GM23248 (cell line): ENCODE results near the gene CORO2A. TPM values are rescaled to one million over a fixed set of nuclear protein-coding genes. Genes with fewer than 3 reads are reported as not detected.

ENCODE experiments used
- DNase-seq: peaks from one replicate; pipeline ENCODE4 v3.0.0-alpha.2; 2015
- H2AFZ ChIP-seq: fragments of 200-600 bp; sonication (generic); 2 replicates; pipeline ENCODE4 v1.6.1; 2016; ENCODE audit warnings: antibody characterized with exemption
- H3F3A ChIP-seq: fragments of 200-600 bp; sonication (generic); 2 replicates; pipeline ENCODE4 v1.6.1; 2016; ENCODE audit warnings: mild to moderate bottlenecking, antibody characterized with exemption, mixed run types; ENCODE audit not compliant: insufficient read depth
- H3K27ac ChIP-seq: fragments of 200-600 bp; sonication (generic); 2 replicates; pipeline ENCODE4 v1.5.1; 2016; ENCODE audit warnings: mild to moderate bottlenecking
- H3K27me3 ChIP-seq: fragments of 200-600 bp; sonication (generic); replicated peaks from 2 replicates; pipeline ENCODE4 v1.6.1; 2016; ENCODE audit warnings: mild to moderate bottlenecking; ENCODE audit not compliant: insufficient read depth
- H3K36me3 ChIP-seq: fragments of 200-600 bp; sonication (generic); 2 replicates; pipeline ENCODE4 v1.6.1; 2016; ENCODE audit warnings: low read depth, mild to moderate bottlenecking
- H3K4me1 ChIP-seq: fragments of 200-600 bp; sonication (generic); 2 replicates; pipeline ENCODE4 v1.6.1; 2016; ENCODE audit warnings: mild to moderate bottlenecking; ENCODE audit not compliant: insufficient read depth
- H3K4me2 ChIP-seq: fragments of 200-600 bp; sonication (generic); one replicate; pipeline ENCODE4 v1.6.1; 2016; ENCODE audit warnings: mild to moderate bottlenecking; ENCODE audit not compliant: unreplicated experiment
- H3K4me3 ChIP-seq: fragments of 200-600 bp; sonication (generic); 2 replicates; pipeline ENCODE4 v1.5.1; 2016; ENCODE audit warnings: mild to moderate bottlenecking
- H3K79me2 ChIP-seq: fragments of 200-600 bp; sonication (generic); 2 replicates; pipeline ENCODE4 v1.6.1; 2016; ENCODE audit warnings: mild to moderate bottlenecking; ENCODE audit not compliant: insufficient read depth
- H3K9ac ChIP-seq: fragments of 200-600 bp; sonication (generic); 2 replicates; pipeline ENCODE4 v1.6.1; 2016; ENCODE audit warnings: mild to moderate bottlenecking
- H3K9me2 ChIP-seq: fragments of 200-600 bp; sonication (generic); 2 replicates; pipeline ENCODE4 v1.6.1; 2016; ENCODE audit warnings: mixed run types, mild to moderate bottlenecking, moderate library complexity; ENCODE audit not compliant: insufficient read depth
- H3K9me3 ChIP-seq: fragments of 200-600 bp; sonication (generic); one replicate; pipeline ENCODE4 v1.6.1; 2017; ENCODE audit warnings: low read depth
- H4K20me1 ChIP-seq: fragments of 200-600 bp; sonication (generic); 2 replicates; pipeline ENCODE4 v1.6.0; 2016; ENCODE audit not compliant: insufficient read depth
- EZH2 ChIP-seq: fragments of 200-600 bp; sonication (generic); IDR thresholded peaks from 2 replicates; pipeline ENCODE4 v1.6.1; 2018; ENCODE audit warnings: antibody characterized with exemption, mild to moderate bottlenecking; ENCODE audit not compliant: insufficient read depth, poor library complexity, severe bottlenecking
- EZH2phosphoT487 ChIP-seq: fragments of 200-600 bp; sonication (generic); IDR thresholded peaks from 2 replicates; pipeline ENCODE4 v1.6.1; 2018; ENCODE audit warnings: antibody characterized with exemption, moderate library complexity, mild to moderate bottlenecking, low read depth; ENCODE audit not compliant: insufficient read depth
- WGBS, 2 experiments: methylation state at CpG; one replicate each; pipeline ENCODE4 v1.1.6; 2015 to 2017; ENCODE audit warnings: low lambda C conversion rate in 2 of 2, low coverage in 1 of 2; ENCODE audit errors: missing lambda C conversion rate in 2 of 2; 5-methylcytosine and 5-hydroxymethylcytosine counted together
- in situ Hi-C: fragments of 300-500 bp; cut with MboI; formaldehyde crosslinking; loops from 2 replicates; pipeline ENCODE4 v1.15.0; 2020
- polyA plus RNA-seq: library from polyadenylated mRNA; unstranded; fragments of >200 nt; fragmentation: Nextera tagmentation; extraction: Ambion mirVana; gene quantifications from 2 replicates; pipeline ENCODE4 v1.2.1, GENCODE V29; 2016
- total RNA-seq: library from RNA; depleted of rRNA; stranded (reverse); fragments of >200 nt; shearing (Covaris generic); gene quantifications from 2 replicates; pipeline ENCODE4 v1.2.3, GENCODE V29; 2014

CORO2A gene
- total and polyA plus RNA-seq, 2 experiments from 2014 or later: 0.86 to 1.3 TPM

DNA sequence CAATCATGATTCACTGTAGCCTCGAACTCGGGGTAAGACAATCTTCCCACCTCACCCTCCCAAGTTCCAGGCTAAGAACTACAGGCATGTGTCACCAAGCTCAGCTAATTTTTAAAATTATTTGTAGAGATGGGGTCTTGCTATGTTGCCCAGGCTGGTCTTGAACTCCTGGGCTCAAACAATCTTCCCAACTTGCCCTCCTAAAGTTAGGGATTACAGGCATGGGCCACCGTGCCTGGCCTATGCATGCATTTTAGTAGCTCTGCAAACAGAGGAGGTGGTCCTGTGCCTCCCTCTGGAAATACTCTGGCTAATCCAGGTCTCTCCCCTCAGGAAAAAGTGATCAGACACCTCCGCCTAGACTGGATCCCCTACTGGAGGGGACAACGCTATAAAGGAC is 51.9 kb downstream of the CORO2A start:
- TF ChIP-seq EZH2phosphoT487 (no peak), EZH2 (no peak)
- in situ Hi-C loops: no loop called here
- no peak overlapping the region for H3K4me3 ChIP-seq
- H3K9me2 ChIP-seq: no peaks in the 10 kb centered on the region
- H3K27ac ChIP-seq: no peak overlapping the region
- H3K79me2 ChIP-seq: no peaks in the 10 kb centered on the region
- H3K27me3 ChIP-seq: no peaks in the 10 kb centered on the region
- no peak overlapping the region for H3K9ac ChIP-seq
- no peak for DNase-seq
- no peak overlapping the region for H2AFZ ChIP-seq
- H3K36me3 ChIP-seq: no peaks in the 10 kb centered on the region
- 42 to 46% methylated on average over 5 of the region's 5 CpGs for WGBS, 2 experiments
- H3K9me3 ChIP-seq: no peaks in the 10 kb centered on the region
- no peaks in the 10 kb centered on the region for H3K4me1 ChIP-seq
- no peaks in the 10 kb centered on the region for H3F3A ChIP-seq
- H3K4me2 ChIP-seq: no peak overlapping the region
- H4K20me1 ChIP-seq: no peaks in the 10 kb centered on the region

GRCh38 chr9:98136489-98136888 is 55.9 kb downstream of the CORO2A start:
- DNase-seq: no peak
- Histone ChIP-seq H3K9me3 (no peaks in the 10 kb centered on the region), H3K9ac (no peak overlapping the region), H3K9me2 (no peaks in the 10 kb centered on the region), H3K4me2 (no peak overlapping the region), H3K27ac (no peak overlapping the region), H3K27me3 (no peaks in the 10 kb centered on the region), H3F3A (no peaks in the 10 kb centered on the region), H2AFZ (no peak overlapping the region), H4K20me1 (no peaks in the 10 kb centered on the region), H3K4me1 (no peaks in the 10 kb centered on the region), H3K4me3 (no peak overlapping the region), H3K79me2 (no peaks in the 10 kb centered on the region), H3K36me3 (no peaks in the 10 kb centered on the region)
- TF ChIP-seq EZH2phosphoT487: no peak
- no peak for TF ChIP-seq EZH2
- in situ Hi-C loops: no loop called here

- Histone ChIP-seq H4K20me1 (no peaks in the 10 kb centered on the region), H3K4me2 (no peak overlapping the region), H3K9ac (no peak overlapping the region), H3K79me2 (no peaks in the 10 kb centered on the region), H3K9me3 (no peaks in the 10 kb centered on the region), H3K4me1 (no peaks in the 10 kb centered on the region), H2AFZ (no peak overlapping the region), H3K9me2 (no peaks in the 10 kb centered on the region), H3K4me3 (no peak overlapping the region), H3K27me3 (no peaks in the 10 kb centered on the region), H3K36me3 (no peaks in the 10 kb centered on the region), H3F3A (no peaks in the 10 kb centered on the region), H3K27ac (no peak overlapping the region)
- in situ Hi-C loops: no loop called here
- TF ChIP-seq EZH2phosphoT487: no peak
- DNase-seq: no peak
- whole genome bisulfite sequencing, 2 experiments: 68 to 75% methylated on average over 7 of the region's 7 CpGs
Observed at GRCh38 chr9:98135938-98136337, 56.5 kb downstream of the CORO2A start.

DNA sequence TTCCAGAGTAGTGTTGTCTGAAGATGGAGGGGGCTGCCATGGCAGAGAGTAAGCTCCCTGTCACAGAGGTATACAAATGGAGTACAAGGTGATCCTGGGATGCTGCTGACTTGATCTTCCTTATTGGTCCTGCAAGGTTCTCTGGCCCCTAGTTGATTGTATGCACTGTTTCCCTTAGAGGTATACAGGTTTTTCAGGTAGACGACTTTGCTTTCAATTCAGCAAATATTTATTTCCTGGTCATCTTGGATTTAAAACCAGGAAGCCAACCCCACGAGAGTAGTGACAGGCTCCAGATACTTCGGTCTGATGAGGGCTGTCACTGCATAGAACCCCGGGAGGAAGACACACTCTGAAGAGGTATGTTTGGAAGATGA is 56.9 kb downstream of the CORO2A start:
- H3K9me3 ChIP-seq: no peaks in the 10 kb centered on the region
- no peak for DNase-seq
- H3K36me3 ChIP-seq: no peaks in the 10 kb centered on the region
- H4K20me1 ChIP-seq: no peaks in the 10 kb centered on the region
- H3K4me3 ChIP-seq: no peak overlapping the region
- no peak overlapping the region for H3K9ac ChIP-seq
- 41 to 42% methylated on average over 4 of the region's 4 CpGs for WGBS, 2 experiments
- H3K9me2 ChIP-seq: no peaks in the 10 kb centered on the region
- H3K4me2 ChIP-seq: no peak overlapping the region
- no peaks in the 10 kb centered on the region for H3F3A ChIP-seq
- no peaks in the 10 kb centered on the region for H3K4me1 ChIP-seq
- no peaks in the 10 kb centered on the region for H3K79me2 ChIP-seq
- no peaks in the 10 kb centered on the region for H3K27me3 ChIP-seq
- H2AFZ ChIP-seq: no peak overlapping the region
- in situ Hi-C loops: no loop called here
- H3K27ac ChIP-seq: no peak overlapping the region
- TF ChIP-seq EZH2 (no peak), EZH2phosphoT487 (no peak)
